Stimulated activated CD8-positive, alpha-beta memory T cell treated with anti-CD3 and anti-CD28 coated beads, Interleukin-12 subunit alpha, Interleukin-12 subunit beta, amount 100 ng/mL, for 24 hours (primary cell): ENCODE measurements around the gene TLCD3B.
"Not testable (repeated sequence)": the region's sequence is repeated elsewhere in the genome, so short reads cannot be mapped to it uniquely, and the experiment has no call there.

Experiments
- DNase-seq: peaks from one replicate; pipeline ENCODE4 v3.0.0-alpha.2; 2020; ENCODE audit errors: extremely low read depth

TLCD3B gene

DNA sequence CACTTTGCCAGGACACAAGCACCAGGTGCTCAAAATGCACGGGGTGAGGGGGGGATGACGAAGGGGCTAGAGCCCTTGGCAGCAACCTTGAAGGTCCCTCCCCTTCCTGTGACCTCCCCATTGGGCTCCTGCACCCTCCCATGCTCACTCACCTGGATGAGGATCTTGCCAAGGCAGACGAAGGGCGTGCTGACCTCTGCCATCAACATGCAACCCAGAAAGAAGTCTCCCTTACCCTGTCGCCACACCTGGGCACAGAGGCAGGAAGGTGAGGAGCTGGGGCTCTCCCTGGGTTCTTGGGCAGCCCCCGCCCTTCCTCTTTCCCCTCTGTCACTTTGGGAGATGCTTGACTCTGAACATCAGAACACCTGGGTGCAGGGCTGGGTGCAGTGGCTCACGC, 5.5 kb downstream of the TLCD3B start:
- no peak for DNase-seq

DNA sequence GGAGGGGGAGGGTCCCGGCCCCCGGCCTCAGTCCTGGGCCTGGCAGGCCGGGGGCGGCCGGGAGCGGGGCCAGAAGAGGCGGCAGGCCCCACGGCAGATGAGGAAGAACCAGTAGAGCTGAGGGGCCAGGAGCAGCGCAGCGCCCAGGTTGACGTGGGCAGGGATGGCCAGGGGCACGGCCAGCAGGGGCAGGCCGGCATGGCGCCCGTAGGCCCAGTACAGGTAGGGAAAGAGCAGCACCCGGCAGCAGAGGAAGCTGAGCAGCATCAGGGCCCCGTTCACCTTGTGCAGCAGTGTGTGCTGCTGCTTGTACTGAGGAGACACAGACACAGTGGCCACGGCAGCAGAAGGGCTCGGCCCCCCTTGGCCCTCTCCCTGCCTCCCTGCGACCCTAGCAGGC, 5.9 kb downstream of the TLCD3B start:
- DNase-seq = no peak

GRCh38 chr16:30024451-30024850, 6.6 kb downstream of the TLCD3B start:
- DNase-seq = no peak

DNA sequence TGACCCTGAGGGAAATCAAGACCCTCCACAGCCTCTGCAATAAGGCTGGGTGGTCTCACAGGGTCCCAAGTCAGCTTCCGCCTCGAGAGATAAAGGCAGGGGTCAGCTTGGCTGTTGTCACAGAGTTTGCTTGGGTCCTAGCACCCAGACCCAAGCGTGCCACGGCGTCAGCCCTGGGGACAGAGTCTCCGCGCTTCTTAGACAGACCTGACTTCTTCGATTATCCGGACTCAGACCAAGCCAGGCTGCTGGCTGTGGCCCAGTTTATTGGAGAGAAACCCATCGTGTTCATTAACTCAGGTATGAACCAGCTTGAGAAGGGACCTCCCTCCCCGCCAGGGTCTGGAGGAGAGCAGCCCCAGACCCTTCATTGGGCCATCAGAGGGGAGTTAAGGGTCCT, 7.5 kb downstream of the TLCD3B start:
- DNase-seq = no peak

GRCh38 chr16:30022887-30023286, 8.2 kb downstream of the TLCD3B start, which contains the start of gene C16orf92:
Gene C16orf92, plus strand, starts transcription at chr16:30023198. Its CDS starts 143 bp downstream, at chr16:30023341.
- DNase-seq = no peak

GRCh38 chr16:30018731-30019158, 12.3 kb downstream of the TLCD3B start:
- no peak for DNase-seq

- not testable (repeated sequence) for DNase-seq
Observed at GRCh38 chr16:30017937-30018336, 13.1 kb downstream of the TLCD3B start.

DNA sequence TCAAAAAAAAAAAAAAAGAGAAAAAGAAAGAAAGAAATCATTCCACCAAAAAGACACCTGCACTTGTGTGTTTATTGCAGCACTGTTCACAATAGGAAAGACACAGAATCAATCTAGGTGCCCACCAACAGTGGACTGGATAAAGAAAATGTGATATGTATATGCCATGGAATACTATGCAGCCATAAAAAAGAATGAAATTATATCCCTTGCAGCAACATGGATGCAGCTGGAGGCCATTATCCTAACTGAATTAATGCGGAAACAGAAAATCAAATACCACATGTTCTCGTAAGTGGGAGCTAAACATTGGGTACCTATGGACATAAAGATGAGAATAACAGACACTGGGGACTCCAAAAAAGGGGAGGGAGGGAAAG, 13.8 kb downstream of the TLCD3B start:
- DNase-seq = no peak

GRCh38 chr16:30016555-30017276, 14.4 kb downstream of the TLCD3B start:
- DNase-seq = no peak

GRCh38 chr16:30015450-30015849, 15.6 kb downstream of the TLCD3B start:
- not testable (repeated sequence) for DNase-seq

GRCh38 chr16:30012598-30012997, 18.5 kb downstream of the TLCD3B start:
- DNase-seq = not testable (repeated sequence)

DNA sequence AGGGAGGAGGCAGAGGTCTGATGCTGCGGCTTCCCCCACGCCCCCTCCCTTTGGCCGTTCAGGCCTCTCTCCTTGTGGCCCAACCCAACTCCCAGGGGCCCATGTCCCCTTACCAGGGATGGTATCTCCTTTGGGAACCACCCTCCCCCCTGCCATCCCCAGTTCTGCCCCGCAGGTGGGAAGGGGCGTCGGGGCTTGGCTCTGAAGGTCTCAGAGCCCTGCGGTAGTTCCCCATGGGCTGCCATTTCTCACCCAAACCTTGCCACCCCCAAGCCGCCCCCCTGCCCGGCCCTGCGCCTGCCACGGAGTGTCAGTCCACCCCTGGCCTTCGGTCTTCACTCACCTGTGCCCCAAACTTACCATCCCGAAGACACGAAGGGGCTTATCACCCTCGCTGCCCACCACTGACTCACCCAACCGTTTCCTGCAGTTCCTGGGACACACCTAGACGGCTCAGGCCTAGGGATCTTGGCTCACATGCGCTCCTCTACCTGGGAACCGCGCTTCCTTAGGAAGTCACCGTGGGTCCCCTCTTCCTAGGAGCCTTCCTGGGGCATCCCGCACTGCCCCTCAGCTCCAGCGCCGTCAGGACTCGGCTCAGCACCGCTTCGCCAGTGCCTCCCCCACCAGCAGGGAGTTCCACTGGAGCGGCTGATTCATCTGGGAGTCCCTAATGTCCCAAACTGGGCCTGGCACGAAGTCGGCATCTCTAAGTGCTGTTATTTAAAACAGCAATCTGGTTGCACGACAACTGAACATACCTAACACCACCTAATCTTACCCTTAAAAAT, 19.2 kb downstream of the TLCD3B start:
- DNase-seq = no peak

- no peak for DNase-seq
Observed at GRCh38 chr16:30010844-30011713, 20.0 kb downstream of the TLCD3B start, which contains the start of gene DOC2A. Gene DOC2A, minus strand, starts transcription at chr16:30011027. Its CDS starts 805 bp downstream, at chr16:30010222.

- no peak for DNase-seq
Observed at GRCh38 chr16:30009990-30010843, 20.9 kb downstream of the TLCD3B start.

DNA sequence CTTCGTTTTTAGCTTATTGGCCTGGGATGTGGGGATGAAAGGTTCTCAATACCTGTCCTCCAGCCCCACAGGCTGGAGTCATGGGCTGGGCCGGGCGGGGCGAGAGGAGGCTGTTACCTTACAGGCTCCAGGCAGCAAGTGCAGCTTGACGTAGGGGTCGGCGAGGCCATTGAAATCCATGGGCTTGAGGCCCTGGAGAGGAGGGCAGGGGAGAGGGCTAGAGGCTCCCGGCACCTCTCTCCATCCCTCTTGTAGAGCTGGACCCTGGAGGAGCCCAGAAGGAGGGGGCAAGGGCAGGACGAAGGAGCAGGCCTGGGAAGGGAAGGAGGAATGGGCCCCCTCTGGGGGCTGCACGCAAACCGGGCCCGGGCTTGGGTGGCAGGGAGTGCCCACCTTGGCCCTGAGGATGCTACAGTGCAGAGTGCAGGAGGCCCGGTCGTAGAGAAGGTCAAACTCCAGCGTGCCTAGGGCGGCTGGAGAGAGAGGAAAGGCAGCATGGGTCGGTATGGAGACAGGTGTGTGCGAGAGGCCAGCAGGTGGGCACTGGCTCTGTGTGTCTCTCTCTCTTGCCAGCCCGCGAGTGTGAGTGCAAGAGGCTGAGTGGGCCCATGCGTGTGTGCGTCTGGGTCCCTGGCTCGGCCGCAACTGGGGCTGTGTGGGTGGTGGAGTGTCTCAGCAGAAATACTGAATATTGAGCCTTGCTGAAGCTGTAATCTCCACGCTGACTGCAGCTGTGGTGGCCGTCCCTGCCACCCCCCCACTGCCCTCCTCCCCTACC, 21.8 kb downstream of the TLCD3B start:
- DNase-seq = no peak

DNA sequence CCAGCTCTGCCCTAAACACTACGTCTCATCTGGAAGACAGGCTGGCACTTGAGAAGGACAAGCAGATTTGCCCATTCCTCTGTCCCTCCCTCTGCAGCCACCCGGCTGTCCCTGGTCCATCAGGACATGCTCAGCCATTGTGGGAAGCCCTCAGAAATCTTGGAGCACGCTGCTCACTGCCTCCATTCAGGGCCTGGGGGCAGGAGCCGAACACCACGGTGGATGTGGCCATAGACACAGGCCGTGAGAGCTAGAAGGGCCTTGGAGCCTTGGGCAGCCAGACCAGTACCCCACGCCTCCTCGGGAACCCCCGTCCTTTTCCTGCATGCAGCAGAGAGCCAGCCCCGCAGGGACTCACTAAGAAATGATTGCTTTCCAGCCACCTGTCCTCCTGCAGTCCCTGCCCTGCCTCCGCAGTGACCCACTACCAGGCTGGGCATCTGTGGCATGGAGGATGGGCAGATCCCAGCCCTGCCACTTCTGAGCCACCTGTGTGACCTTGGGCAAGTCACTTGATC, 23.6 kb downstream of the TLCD3B start:
- no peak for DNase-seq

- no peak for DNase-seq
Observed at GRCh38 chr16:30006659-30007377, 24.3 kb downstream of the TLCD3B start.

DNA sequence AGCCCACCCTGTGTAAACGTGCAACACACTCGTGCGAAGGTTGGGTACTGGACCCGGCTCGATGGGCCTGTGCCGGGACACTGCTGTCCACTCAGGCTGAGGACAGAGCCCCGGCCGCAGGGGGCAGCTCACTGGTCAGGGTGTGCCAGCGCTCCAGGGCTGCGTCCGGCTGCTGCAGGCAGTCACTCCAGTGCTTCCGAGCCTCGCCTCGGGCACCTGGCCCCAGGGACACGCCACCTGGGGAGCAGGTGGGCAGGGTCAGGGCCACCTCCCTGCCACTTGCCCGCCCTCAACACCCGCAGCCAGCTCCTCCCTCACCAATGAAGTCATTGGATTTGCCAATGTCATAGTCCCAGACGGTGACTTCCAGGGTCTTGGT, 25.0 kb downstream of the TLCD3B start:
- DNase-seq = no peak

DNA sequence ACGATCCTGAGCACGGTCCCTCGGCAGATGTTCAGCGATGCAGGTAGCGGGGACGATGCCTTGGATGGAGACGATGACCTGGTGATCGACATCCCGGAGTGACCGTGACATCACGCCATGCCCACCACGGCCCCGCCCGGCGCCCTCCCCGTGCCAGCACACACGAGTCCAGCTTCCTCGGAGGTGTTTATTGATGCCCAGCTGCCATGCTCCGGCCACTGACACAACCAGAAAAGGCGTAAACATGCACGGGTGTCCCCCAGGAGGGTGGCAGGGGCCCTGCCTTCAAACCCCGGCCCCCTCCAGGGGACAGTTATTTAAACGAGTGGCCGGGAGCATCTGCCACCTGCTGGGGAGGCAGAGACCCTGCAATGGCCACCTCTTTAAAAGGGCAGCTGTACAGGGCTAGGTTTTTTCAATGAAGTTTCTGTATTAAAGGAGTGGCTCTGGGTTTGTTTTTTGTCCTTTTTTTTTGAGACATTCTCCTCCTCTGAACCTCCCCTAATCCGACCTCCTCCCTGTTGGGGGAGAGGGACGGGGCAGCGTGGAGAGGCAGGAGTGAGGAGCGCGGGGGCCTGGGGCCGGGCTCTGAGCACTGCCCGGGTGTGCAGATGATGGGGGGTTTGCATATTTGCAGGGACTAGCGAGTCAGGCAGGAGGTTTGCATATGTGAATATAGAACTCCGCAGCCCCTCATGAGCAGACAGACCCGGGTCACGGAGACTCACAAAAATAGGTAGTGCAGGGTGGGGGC, 25.6 kb downstream of the TLCD3B start:
- DNase-seq = no peak
